Measurements from ENCODE around the gene GATAD1. TPM values are rescaled to one million over a fixed set of nuclear protein-coding genes. Genes with fewer than 3 reads are reported as not detected.
"Not testable (repeated sequence)": the region's sequence is repeated elsewhere in the genome, so short reads cannot be mapped to it uniquely, and the experiment has no call there.

GATAD1 gene
- total and polyA plus RNA-seq, 2 of the 13 experiments (the other 11 are each of a cell fraction or from before 2014, with no cell fraction given): 20.6 to 42.1 TPM

DNA sequence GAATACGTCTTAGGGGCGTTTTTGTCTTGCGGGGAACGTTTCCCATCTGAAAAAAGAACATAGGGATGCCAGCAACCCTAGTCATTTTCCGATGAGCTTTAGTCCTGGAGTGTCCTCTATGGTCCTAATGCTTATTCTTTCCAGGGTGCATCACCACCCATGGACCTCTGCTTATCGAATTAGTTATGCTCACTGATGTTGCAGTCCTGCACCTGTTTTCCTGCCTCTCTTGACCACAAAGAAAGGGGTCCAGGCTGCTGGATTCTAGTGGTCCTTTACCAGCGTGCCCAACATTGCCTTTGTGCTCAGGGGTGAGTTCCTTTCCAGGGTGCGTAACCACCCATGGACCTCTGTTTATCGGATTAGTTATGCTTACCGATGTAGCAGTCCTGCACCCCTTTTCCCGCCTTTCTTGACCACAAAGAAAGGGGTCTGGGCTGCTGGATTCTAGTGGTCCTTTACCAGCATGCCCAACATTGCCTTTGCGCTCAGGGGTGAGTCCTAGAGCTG is 28.0 kb downstream of the GATAD1 start:
- H2AFZ ChIP-seq (ENCODE audit: low read length); CTCF ChIA-PET (ENCODE audit: low intra/inter-chr PET ratio, low total read pairs); BruUV-seq (replicated peaks); H4K20me1 ChIP-seq (ENCODE audit: insufficient read depth, low read length); in situ Hi-C loops (cut with HindIII; ENCODE audit: extremely low pct_ligation_motif_present, low pct_unique_long_range_greater_than_20kb); ATAC-seq; DNase-seq (ENCODE audit: low spot score); FAIRE-seq; H3K4me2 ChIP-seq (ENCODE audit: low read depth, low read length); intact Hi-C loops (cut with micrococcal nuclease; ENCODE audit: unreplicated experiment); POLR2A ChIA-PET; H3K79me2 ChIP-seq (ENCODE audit: insufficient read depth, low read length); H3K4me3 ChIP-seq (replicated peaks in 1 of 3; ENCODE audit: insufficient read depth in 1 of 3, low read depth in 2 of 3, low read length in 3 of 3); H3K36me3 ChIP-seq (replicated peaks in 1 of 2; ENCODE audit: control insufficient read depth in 1 of 2, insufficient read depth in 2 of 2, low read length in 2 of 2); H3K4me1 ChIP-seq (ENCODE audit: insufficient read depth, low read length); H3K27ac ChIP-seq (ENCODE audit: extremely low read length, insufficient read depth, low read length); H3K9ac ChIP-seq (ENCODE audit: insufficient read depth, low read depth, low read length); H3K9me3 ChIP-seq (ENCODE audit: low read length); H3K27me3 ChIP-seq (ENCODE audit: control insufficient read depth in 1 of 2, insufficient read depth in 2 of 2, low read length in 2 of 2): not testable (repeated sequence)
- WGBS (ENCODE audit: low lambda C conversion rate): 77% methylated on average over 12 of the region's 12 CpGs

DNA sequence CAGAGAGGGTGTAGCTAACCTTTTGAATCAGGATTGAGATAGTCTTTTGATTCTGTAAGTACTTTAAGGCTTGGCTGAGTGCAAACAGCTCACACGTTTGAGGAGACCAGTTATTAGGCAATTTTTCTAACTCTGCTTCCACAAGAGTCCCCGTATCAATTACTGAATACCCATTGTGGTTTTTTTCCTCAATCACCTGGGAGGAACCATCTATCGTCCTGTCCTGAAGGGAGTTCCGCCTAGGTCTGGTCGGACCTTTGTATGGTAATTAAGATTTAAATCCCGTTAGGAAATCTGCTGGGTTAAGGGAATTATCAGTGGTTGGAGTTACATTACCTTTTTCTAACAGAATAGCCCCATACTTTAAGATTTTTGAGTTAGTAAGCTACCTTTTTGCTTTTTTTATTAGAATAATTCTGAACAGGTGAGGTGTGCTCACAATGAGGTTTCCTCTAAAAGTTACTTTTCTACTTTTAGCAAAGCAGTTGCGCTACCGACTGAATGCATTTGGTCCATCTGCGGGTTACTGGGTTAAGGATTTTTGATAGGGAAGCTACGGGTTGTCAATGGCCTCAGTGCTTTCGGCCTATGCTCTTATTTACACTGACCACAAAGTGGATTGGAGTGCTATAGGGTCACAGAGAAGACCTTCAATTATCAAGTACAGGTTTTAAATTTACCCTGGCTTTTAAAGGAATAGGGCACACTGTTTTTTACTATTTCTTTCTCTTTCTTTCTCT is 28.7 kb downstream of the GATAD1 start:
- H2AFZ ChIP-seq (ENCODE audit: low read length); POLR2A ChIA-PET; DNase-seq (ENCODE audit: low spot score); H3K4me1 ChIP-seq (ENCODE audit: insufficient read depth, low read length); H3K4me2 ChIP-seq (ENCODE audit: low read depth, low read length); ATAC-seq; H3K9me3 ChIP-seq (ENCODE audit: low read length); FAIRE-seq; in situ Hi-C loops (cut with HindIII; ENCODE audit: extremely low pct_ligation_motif_present, low pct_unique_long_range_greater_than_20kb); intact Hi-C loops (cut with micrococcal nuclease; ENCODE audit: unreplicated experiment); H3K36me3 ChIP-seq (replicated peaks in 1 of 2; ENCODE audit: control insufficient read depth in 1 of 2, insufficient read depth in 2 of 2, low read length in 2 of 2); H3K9ac ChIP-seq (ENCODE audit: insufficient read depth, low read depth, low read length); BruUV-seq (replicated peaks); H3K79me2 ChIP-seq (ENCODE audit: insufficient read depth, low read length); H3K4me3 ChIP-seq (replicated peaks in 1 of 3; ENCODE audit: insufficient read depth in 1 of 3, low read depth in 2 of 3, low read length in 3 of 3); H3K27ac ChIP-seq (ENCODE audit: extremely low read length, insufficient read depth, low read length); H4K20me1 ChIP-seq (ENCODE audit: insufficient read depth, low read length); CTCF ChIA-PET (ENCODE audit: low intra/inter-chr PET ratio, low total read pairs); H3K27me3 ChIP-seq (ENCODE audit: control insufficient read depth in 1 of 2, insufficient read depth in 2 of 2, low read length in 2 of 2): not testable (repeated sequence)
- 85% methylated on average over 11 of the region's 11 CpGs for WGBS (ENCODE audit: low lambda C conversion rate)

DNA sequence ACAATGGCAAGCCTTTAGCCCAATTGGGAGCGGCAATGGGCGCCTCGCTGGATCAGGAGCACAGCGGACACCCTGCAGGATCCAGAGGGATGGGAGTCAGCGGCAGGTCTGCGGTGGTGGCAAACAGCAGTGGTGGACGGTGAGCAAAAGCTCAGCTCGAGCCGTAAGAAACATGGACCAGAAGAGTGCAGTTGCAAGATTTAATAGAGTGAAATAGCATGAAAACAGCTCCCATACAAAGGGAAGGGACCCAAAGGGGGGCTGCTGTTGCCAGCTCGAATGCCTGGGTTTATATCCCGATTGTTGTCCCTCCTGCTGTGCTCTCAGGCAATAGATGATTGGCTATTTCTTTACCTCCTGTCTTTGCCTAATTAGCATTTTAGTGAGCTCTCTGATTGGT is 30.4 kb downstream of the GATAD1 start, which contains the start of gene ERVW-1:
TSS of gene ERVW-1 (minus strand) at position 266 of the 400 bp plus-strand sequence. CDS start 7,565 bp downstream, outside the sequence.
- H3K4me3 ChIP-seq (replicated peaks in 1 of 3; ENCODE audit: insufficient read depth in 1 of 3, low read depth in 2 of 3, low read length in 3 of 3); H3K9me3 ChIP-seq (ENCODE audit: low read length); H2AFZ ChIP-seq (ENCODE audit: low read length); H3K36me3 ChIP-seq (replicated peaks in 1 of 2; ENCODE audit: control insufficient read depth in 1 of 2, insufficient read depth in 2 of 2, low read length in 2 of 2); H3K27me3 ChIP-seq (ENCODE audit: control insufficient read depth in 1 of 2, insufficient read depth in 2 of 2, low read length in 2 of 2); ATAC-seq; BruUV-seq (replicated peaks); in situ Hi-C loops (cut with HindIII; ENCODE audit: extremely low pct_ligation_motif_present, low pct_unique_long_range_greater_than_20kb); H3K79me2 ChIP-seq (ENCODE audit: insufficient read depth, low read length); H3K4me1 ChIP-seq (ENCODE audit: insufficient read depth, low read length); H3K9ac ChIP-seq (ENCODE audit: insufficient read depth, low read depth, low read length); intact Hi-C loops (cut with micrococcal nuclease; ENCODE audit: unreplicated experiment); H3K4me2 ChIP-seq (ENCODE audit: low read depth, low read length); FAIRE-seq; DNase-seq (ENCODE audit: low spot score); H4K20me1 ChIP-seq (ENCODE audit: insufficient read depth, low read length); POLR2A ChIA-PET; H3K27ac ChIP-seq (ENCODE audit: extremely low read length, insufficient read depth, low read length); CTCF ChIA-PET (ENCODE audit: low intra/inter-chr PET ratio, low total read pairs): not testable (repeated sequence)
- 94% methylated on average over 10 of the region's 11 CpGs for WGBS (ENCODE audit: low lambda C conversion rate)
